H1 (cell line): Measurements from ENCODE around the gene ZIC1. TPM values are rescaled to one million over a fixed set of nuclear protein-coding genes. Genes with fewer than 3 reads are reported as not detected.

Source experiments
- ASH2L ChIP-seq: fragments of 200-600, 300-600 bp; sonication (generic); IDR thresholded peaks from one replicate; pipeline ENCODE4 v1.7.1; 2017; ENCODE audit warnings: low read length
- BRCA1 ChIP-seq: IDR thresholded peaks from 2 replicates; pipeline ENCODE4 v1.6.1; 2012; ENCODE audit warnings: low read depth, low read length, improper control_type of control experiment
- CEBPB ChIP-seq: IDR thresholded peaks from 2 replicates; pipeline ENCODE4 v1.6.1; 2012; ENCODE audit warnings: low read depth, low read length
- CTBP2 ChIP-seq: IDR thresholded peaks from 2 replicates; pipeline ENCODE4 v1.7.0; 2011; ENCODE audit warnings: borderline replicate concordance, mild to moderate bottlenecking, moderate library complexity, mixed read lengths, low read length; ENCODE audit not compliant: insufficient read depth, insufficient read length
- JUN ChIP-seq: IDR thresholded peaks from 2 replicates; pipeline ENCODE4 v1.6.1; 2011; ENCODE audit warnings: low read depth, mild to moderate bottlenecking, improper control_type of control experiment, low read length
- RFX5 ChIP-seq: IDR thresholded peaks from 2 replicates; pipeline ENCODE4 v1.6.1; 2011; ENCODE audit warnings: low read depth, low read length, improper control_type of control experiment, borderline replicate concordance
- TBP ChIP-seq: IDR thresholded peaks from 2 replicates; pipeline ENCODE4 v1.6.1; 2011; ENCODE audit warnings: low read depth, low read length, improper control_type of control experiment
- YY1 ChIP-seq: IDR thresholded peaks from 2 replicates; pipeline ENCODE4 v1.6.1; 2011; ENCODE audit warnings: low read depth, mild to moderate bottlenecking, low read length
- polyA plus RNA-seq, 7 experiments: library from polyadenylated mRNA; depleted of rRNA in 3 of 7; stranded (reverse) in 5 of 7; unstranded in 2 of 7; fragments of >200 nt in 5 of 7; fragments of 200-250 nt in 2 of 7; gene quantifications; 1 replicate in 5 of 7; 2 replicates in 1 of 7; 4 replicates in 1 of 7; pipeline versions ENCODE4 v1.2.1 to v1.2.3, GENCODE V29; 2011 to 2013; ENCODE audit warnings: missing spikeins in 2 of 7, mixed read lengths in 2 of 7
- total RNA-seq: library from RNA; stranded (reverse); fragmentation: NEBNext Ultra II Directional; extraction: Animal tissue kit (Norgen Biotek cat#: 25700); gene quantifications from 2 replicates; pipeline ENCODE4 v1.2.1, GENCODE V29; 2021
- TF ChIP-seq, protein P1 (sequence below): fragments of 300-600 bp; sonication (generic); IDR thresholded peaks from 2 replicates; pipeline ENCODE4 v1.7.1; 2012; ENCODE audit warnings: low read length, moderate library complexity, mild to moderate bottlenecking, inconsistent platforms; ENCODE audit not compliant: insufficient replicate concordance
- TF ChIP-seq, protein P2 (sequence below), 3 experiments: IDR thresholded peaks; 1 replicate in 2 of 3; 2 replicates in 1 of 3; pipeline versions ENCODE4 v1.5.1 to v1.6.1; 2011; ENCODE audit warnings: low read length in 3 of 3, mild to moderate bottlenecking in 3 of 3, inconsistent platforms in 2 of 3, low read depth in 1 of 3, moderate library complexity in 1 of 3; ENCODE audit not compliant: insufficient read depth in 1 of 3; ENCODE audit errors: control extremely low read depth in 1 of 3

The ZIC1 gene
- total and polyA plus RNA-seq, 2 of the 8 experiments (the other 6 are each of a cell fraction or from before 2014, with no cell fraction given), result 0.80 to 2.2 TPM

DNA sequence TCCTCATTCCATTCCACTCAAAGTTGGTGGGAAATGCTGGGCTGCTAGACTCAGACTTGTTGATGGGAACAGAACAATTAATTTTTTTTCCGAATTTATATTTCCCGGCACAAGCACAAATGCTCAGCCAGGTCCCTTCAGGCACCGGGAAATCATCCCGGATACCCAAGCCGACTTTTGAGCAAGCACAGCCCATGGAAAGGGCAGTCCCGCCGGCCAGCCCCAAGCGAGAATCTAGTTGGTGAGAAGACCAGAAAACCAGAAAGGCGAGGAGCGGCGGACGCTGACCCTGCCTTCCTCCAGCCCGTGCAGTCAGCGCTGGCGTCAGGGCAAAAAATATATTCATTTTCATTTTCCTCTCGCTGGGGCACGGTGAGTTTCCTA is 2.1 kb upstream of the ZIC1 start (continued):
- TF ChIP-seq, protein P1, sequence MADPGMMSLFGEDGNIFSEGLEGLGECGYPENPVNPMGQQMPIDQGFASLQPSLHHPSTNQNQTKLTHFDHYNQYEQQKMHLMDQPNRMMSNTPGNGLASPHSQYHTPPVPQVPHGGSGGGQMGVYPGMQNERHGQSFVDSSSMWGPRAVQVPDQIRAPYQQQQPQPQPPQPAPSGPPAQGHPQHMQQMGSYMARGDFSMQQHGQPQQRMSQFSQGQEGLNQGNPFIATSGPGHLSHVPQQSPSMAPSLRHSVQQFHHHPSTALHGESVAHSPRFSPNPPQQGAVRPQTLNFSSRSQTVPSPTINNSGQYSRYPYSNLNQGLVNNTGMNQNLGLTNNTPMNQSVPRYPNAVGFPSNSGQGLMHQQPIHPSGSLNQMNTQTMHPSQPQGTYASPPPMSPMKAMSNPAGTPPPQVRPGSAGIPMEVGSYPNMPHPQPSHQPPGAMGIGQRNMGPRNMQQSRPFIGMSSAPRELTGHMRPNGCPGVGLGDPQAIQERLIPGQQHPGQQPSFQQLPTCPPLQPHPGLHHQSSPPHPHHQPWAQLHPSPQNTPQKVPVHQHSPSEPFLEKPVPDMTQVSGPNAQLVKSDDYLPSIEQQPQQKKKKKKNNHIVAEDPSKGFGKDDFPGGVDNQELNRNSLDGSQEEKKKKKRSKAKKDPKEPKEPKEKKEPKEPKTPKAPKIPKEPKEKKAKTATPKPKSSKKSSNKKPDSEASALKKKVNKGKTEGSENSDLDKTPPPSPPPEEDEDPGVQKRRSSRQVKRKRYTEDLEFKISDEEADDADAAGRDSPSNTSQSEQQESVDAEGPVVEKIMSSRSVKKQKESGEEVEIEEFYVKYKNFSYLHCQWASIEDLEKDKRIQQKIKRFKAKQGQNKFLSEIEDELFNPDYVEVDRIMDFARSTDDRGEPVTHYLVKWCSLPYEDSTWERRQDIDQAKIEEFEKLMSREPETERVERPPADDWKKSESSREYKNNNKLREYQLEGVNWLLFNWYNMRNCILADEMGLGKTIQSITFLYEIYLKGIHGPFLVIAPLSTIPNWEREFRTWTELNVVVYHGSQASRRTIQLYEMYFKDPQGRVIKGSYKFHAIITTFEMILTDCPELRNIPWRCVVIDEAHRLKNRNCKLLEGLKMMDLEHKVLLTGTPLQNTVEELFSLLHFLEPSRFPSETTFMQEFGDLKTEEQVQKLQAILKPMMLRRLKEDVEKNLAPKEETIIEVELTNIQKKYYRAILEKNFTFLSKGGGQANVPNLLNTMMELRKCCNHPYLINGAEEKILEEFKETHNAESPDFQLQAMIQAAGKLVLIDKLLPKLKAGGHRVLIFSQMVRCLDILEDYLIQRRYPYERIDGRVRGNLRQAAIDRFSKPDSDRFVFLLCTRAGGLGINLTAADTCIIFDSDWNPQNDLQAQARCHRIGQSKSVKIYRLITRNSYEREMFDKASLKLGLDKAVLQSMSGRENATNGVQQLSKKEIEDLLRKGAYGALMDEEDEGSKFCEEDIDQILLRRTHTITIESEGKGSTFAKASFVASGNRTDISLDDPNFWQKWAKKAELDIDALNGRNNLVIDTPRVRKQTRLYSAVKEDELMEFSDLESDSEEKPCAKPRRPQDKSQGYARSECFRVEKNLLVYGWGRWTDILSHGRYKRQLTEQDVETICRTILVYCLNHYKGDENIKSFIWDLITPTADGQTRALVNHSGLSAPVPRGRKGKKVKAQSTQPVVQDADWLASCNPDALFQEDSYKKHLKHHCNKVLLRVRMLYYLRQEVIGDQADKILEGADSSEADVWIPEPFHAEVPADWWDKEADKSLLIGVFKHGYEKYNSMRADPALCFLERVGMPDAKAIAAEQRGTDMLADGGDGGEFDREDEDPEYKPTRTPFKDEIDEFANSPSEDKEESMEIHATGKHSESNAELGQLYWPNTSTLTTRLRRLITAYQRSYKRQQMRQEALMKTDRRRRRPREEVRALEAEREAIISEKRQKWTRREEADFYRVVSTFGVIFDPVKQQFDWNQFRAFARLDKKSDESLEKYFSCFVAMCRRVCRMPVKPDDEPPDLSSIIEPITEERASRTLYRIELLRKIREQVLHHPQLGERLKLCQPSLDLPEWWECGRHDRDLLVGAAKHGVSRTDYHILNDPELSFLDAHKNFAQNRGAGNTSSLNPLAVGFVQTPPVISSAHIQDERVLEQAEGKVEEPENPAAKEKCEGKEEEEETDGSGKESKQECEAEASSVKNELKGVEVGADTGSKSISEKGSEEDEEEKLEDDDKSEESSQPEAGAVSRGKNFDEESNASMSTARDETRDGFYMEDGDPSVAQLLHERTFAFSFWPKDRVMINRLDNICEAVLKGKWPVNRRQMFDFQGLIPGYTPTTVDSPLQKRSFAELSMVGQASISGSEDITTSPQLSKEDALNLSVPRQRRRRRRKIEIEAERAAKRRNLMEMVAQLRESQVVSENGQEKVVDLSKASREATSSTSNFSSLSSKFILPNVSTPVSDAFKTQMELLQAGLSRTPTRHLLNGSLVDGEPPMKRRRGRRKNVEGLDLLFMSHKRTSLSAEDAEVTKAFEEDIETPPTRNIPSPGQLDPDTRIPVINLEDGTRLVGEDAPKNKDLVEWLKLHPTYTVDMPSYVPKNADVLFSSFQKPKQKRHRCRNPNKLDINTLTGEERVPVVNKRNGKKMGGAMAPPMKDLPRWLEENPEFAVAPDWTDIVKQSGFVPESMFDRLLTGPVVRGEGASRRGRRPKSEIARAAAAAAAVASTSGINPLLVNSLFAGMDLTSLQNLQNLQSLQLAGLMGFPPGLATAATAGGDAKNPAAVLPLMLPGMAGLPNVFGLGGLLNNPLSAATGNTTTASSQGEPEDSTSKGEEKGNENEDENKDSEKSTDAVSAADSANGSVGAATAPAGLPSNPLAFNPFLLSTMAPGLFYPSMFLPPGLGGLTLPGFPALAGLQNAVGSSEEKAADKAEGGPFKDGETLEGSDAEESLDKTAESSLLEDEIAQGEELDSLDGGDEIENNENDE, result no peak
- TF ChIP-seq YY1, result no peak
- TF ChIP-seq ASH2L, result no peak
- no peak for TF ChIP-seq BRCA1
- no peak for TF ChIP-seq CEBPB
- no peak for TF ChIP-seq TBP
- TF ChIP-seq RFX5, result no peak
- TF ChIP-seq JUN, result no peak
- TF ChIP-seq, protein P2, sequence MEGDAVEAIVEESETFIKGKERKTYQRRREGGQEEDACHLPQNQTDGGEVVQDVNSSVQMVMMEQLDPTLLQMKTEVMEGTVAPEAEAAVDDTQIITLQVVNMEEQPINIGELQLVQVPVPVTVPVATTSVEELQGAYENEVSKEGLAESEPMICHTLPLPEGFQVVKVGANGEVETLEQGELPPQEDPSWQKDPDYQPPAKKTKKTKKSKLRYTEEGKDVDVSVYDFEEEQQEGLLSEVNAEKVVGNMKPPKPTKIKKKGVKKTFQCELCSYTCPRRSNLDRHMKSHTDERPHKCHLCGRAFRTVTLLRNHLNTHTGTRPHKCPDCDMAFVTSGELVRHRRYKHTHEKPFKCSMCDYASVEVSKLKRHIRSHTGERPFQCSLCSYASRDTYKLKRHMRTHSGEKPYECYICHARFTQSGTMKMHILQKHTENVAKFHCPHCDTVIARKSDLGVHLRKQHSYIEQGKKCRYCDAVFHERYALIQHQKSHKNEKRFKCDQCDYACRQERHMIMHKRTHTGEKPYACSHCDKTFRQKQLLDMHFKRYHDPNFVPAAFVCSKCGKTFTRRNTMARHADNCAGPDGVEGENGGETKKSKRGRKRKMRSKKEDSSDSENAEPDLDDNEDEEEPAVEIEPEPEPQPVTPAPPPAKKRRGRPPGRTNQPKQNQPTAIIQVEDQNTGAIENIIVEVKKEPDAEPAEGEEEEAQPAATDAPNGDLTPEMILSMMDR (IDR thresholded peaks at IDR 0.05; ENCODE audit: control extremely low read depth in 1 of 3, insufficient read depth in 1 of 3, low read depth in 1 of 3, low read length in 3 of 3), result no peak
- TF ChIP-seq CTBP2, result peak; percentile 87
